Measurements from ENCODE around the gene RNF126.
"Not testable (repeated sequence)": the region's sequence is repeated elsewhere in the genome, so short reads cannot be mapped to it uniquely, and the experiment has no call there.

The RNF126 gene

DNA sequence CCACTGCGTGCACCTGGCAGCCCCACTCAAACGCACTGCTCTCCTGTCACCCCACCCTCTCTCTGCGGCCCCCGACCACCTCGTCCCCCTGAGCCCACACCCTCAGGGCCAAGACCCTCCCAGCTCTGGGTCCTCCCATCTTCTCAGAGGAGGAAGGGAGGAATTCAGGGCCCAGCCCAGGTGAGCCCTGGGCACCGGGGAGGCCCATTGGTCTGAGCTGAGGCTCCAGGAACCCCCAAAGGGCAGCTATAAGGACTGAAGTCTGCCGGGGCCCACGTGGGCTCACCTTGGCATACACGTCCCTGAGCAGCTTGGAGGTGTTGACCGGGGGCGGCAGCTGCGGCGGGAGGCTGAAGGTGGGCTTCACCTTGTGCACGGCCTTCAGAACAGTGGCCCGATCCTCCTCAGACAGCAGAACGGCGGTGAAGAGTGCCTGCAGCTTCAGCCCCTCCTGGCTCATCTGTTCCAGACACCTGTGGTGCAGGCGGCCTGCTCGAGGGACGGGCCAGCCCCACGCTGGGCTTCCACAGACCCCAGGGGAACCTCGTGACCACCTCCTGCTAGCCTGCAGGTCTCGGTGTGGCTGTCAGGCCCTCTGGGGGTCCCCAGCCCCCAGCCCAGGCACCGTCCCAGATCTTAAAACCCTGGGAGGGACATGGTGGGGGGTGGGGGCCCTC is 38.4 kb downstream of the RNF126 start:
- DNase-seq: no peak

GRCh38 chr19:623974-624373 is 39.0 kb downstream of the RNF126 start:
- DNase-seq: no peak

- DNase-seq: no peak
These were observed 39.7 kb downstream of the RNF126 start for GRCh38 chr19:623175-623916.

DNA sequence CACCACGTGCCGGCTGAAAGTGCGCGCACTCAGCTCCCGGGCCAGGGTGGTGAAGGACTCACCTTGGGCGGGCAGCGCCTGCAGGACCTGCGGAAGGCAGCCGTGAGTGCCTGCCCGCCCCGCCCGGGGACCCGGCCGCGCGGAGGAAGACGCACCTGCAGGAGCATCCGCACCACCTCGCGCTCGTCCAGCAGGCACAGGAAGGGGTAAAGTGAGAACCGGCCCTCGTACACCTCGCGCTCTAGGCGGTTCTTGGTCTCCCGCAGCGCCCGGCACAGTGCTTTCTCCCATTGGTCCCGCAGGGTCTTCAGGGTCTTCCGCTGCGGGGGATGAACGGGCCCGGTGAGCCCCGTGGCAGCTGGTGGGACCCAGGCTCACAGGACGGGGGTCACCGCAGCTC is 40.3 kb downstream of the RNF126 start:
- DNase-seq: no peak

DNA sequence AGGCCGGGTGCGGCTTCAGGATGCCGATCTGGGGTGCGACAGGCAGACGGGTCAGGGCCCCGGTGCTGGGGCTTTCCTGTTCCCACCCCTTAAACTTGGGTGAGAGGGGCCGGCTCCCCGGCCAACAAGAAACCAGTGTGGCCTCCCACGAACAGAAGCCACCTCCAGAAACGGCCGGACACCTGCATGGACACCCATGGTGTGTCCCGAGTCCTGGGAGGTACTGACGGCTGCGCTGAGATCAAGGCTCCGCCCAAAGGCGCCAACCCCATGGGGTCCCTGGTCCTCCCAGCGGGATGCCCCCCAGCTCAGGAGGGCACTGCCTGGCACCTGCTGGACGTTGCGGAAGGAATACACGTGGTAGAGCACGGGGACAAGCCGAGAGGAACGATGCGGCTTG is 41.2 kb downstream of the RNF126 start:
- no peak for DNase-seq

DNA sequence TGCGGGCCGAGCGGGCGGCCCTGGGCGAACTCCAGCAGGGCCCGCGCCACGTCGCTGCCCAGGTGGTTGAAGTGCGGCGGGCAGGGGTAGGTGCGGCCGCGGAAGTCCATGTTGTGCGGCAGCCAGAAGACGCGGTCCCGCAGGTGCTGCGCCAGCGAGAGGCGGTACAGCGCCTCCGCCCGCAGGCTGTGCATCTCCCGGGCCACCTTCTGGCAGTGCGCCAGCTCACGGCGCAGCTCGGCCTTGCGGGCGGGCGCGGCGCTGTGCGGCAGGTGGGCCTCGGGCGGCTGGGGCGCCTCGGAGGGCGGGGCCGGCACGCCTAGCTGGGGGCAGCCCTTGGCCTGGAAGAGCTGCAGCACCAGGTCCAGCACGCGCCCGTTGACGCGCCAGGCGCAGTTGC is 41.8 kb downstream of the RNF126 start:
- DNase-seq: not testable (repeated sequence)

- no peak for DNase-seq
These were observed 42.7 kb downstream of the RNF126 start for GRCh38 chr19:620166-620862.

DNA sequence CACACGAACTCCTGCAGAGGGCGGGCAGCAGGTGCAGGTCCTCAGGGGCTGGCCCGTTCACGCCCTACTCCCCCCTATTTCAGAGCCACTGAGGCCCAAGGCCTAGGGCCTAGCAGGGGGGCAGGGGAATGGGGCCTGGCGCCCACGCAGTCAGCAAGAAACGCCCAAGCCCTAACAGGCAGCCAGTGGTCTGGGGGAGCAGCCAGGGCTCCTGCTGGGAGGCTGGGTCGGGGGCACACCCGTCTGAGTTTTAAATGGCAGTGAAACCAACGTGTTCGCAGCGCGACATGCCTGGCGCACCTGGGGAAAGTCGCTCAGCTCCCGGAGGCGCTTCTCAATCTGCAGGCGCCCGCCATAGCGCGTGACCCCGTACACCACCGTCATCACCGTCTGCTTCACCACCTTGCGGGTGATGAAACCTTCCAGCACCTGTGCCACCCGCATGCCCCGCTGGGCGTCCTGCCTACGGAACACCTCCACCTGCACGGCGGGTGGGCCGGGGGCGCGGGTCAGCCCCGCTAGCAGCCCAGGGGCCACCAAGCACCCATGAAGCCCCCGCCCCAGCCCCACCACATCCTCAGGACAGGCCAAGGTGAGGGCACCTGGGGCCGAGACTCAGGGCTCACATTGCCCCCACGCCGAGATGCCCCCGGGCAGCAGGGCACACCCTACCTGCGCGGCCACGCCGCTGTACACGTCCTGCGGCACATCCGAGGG is 43.6 kb downstream of the RNF126 start:
- no peak for DNase-seq

DNA sequence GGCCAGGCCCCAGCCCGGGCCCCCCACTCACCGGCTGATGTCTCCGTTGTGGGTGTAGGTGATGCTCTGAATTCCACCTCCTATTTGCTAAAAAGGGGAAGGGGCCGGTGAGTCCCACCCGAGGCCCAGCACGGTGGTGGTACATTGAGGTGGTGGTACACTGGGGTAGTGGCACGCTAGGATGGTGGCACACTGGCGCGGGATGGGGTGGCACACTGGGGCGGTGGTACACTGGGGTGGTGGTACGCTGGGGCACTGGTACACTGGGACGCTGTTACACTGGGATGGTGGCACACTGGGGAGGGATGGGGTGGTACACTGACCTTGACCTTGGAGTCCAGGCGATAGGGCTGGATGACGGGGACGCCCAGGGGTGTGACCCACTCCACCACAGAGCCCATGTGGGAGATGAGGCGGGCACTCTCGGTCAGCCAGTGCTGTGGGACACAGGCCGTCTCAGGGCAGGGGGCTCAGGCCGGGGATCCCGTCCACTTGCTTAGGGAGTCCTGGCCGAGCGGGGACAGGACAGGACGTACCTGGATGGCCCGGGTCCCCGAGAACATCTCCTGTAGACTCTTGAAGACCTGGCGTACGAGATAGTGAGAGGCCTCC is 44.2 kb downstream of the RNF126 start:
- DNase-seq: no peak

GRCh38 chr19:618247-618619 is 44.8 kb downstream of the RNF126 start:
- DNase-seq: no peak

DNA sequence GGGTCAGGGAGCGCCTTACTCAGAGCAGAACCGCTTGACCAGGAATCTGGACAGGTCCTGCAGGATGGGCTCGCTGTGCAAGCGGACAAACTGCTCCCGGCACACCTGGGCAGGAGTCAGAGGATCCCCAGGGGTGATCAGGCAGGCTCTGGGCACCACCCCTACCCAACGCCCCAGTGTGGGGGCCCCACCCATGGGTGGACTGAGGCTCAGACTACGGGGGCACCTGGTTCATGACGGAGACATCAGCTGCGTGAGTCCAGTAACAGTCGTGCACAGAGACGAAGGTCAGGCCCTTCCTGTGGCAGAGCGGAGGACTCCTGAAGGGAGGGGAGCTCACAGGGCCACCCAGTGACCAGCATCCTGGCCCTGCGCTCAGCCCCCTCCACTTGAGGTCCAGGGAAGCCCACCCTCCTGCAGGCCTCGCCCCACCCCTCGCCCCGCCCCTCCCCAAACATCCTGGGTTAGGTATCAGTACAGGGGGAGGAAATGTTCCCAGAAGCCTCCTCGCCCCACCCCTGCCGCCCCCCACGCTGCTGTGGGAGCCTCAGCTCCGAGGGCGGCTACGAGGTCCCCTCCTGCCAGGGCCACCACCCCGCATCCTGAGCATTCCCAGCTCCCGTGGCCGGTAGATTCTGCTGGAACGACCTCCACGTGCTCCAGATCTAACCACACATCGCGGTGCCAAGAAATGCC is 45.3 kb downstream of the RNF126 start:
- no peak for DNase-seq

GRCh38 chr19:616747-617526 is 46.1 kb downstream of the RNF126 start:
- no peak for DNase-seq

- DNase-seq: no peak
These were observed 46.8 kb downstream of the RNF126 start for GRCh38 chr19:616062-616700.

DNA sequence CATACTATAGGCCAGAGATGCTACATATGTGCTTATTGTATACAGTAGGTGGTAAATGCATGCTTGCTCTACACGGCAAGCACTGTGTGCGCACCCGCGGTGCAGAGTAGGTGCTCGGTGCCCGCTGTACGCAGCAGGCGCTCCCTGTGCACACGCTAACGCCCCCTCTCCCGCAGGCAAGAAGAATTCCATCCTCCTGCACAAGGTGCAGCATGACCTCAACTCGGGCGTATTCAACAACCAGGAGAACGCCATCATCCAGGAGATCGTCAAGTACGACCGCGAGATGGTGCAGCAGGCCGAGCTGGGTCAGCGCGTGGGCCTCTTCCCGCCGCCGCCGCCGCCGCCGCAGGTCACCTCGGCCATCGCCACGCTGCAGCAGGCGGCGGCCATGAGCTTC is 47.4 kb downstream of the RNF126 start:
- no peak for DNase-seq

GRCh38 chr19:613732-614567 is 49.1 kb downstream of the RNF126 start:
- no peak for DNase-seq

DNA sequence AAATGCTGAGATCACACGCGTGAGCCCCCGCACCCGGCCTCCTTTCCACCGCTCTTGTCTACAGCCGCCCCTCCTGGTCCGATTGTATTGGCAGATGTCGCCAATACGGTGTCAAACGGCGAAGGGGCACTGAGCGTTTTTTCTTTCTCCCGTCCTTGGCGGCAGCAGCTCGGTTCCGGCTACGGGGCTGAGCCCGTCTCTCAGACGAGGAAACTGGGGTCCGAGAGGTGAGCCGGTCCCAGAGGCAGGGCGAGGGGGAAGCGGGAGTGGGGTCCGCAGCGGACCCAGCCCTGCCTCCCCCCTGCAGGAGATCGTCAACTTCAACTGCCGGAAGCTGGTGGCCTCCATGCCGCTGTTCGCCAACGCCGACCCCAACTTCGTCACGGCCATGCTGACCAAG is 50.1 kb downstream of the RNF126 start:
- DNase-seq: no peak

DNA sequence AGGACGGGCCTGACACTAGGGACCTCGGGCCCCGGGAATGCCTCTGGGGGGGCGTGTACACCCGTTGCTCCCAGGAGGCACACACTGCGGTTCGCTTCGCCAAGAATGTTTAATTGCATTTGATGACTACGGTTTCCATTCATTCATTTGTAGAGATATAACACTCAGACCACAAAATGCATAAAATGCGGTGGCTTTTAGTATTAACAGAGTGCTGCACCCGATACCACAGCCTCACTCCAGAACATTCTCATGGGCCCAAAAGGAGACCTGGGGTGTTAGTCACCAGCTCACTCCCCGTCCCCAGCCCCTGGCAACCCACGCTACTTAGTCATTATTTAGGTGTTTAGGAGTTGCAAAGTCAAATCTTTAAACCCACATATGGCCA is 51.5 kb downstream of the RNF126 start:
- DNase-seq: peak; percentile 72 to 77

GRCh38 chr19:610801-611480 is 52.1 kb downstream of the RNF126 start:
- peak; percentile 59 to 64 for DNase-seq

DNA sequence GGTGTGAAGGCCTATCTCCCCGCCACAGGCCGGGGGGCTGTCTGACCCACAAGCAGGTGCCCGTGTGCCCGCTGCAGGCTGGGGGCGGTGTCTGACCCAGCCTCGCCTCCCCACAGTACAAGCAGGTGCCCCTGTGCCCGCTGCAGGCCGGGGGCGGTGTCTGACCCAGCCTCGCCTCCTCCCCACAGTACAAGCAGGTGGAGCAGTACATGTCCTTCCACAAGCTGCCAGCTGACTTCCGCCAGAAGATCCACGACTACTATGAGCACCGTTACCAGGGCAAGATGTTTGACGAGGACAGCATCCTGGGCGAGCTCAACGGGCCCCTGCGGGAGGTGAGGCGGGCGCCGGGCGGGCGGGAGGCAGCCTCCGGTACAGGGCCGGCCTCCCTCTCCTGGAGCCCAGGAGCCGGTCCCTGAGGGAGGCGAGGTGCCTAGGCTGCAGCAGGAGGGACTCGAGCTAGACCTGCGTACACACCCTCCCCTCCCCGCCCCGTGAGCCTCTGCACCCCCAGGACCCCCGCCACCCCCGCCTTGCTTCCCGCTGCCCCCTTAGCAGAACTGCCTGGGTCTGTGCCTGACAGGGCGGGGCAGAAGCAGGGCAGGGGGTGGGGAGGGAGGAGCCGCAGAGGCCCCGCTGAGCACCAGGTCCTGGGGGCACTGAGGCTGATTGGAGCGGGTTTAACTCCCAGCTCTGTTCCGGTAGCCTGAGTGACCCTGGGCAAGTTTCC is 52.8 kb downstream of the RNF126 start:
- DNase-seq: peak in 1 of 2 donors; percentile 28

Data from stimulated activated CD4-positive, alpha-beta T cell treated with anti-CD3 and anti-CD28 coated beads, Interleukin-2, amount 100 ng/mL, for 24 hours (primary cell).